Keratinocyte (primary cell): ENCODE data around the gene CIDEA. TPM values are rescaled to one million over a fixed set of nuclear protein-coding genes. Genes with fewer than 3 reads are reported as not detected.

Experiments
- DNase-seq: peaks from one replicate; pipeline ENCODE4 v3.0.0-alpha.2; 2011; ENCODE audit warnings: low read depth, missing footprints, low spot score
- FAIRE-seq: peaks from 2 replicates; lab custom pipeline; 2011; peaks lifted over from hg19 to GRCh38; lab: Jason Lieb, UNC
- H2AFZ ChIP-seq: 2 replicates; pipeline ENCODE4 v1.6.0; 2012; ENCODE audit warnings: low read length, control low read depth, inconsistent platforms; ENCODE audit not compliant: control insufficient read depth
- H3K27ac ChIP-seq: 2 replicates; pipeline ENCODE4 v1.5.1; 2011; ENCODE audit warnings: low read length; ENCODE audit not compliant: control insufficient read depth, insufficient read depth
- H3K27me3 ChIP-seq: 3 replicates; pipeline ENCODE4 v1.6.0; 2011; ENCODE audit warnings: low read length; ENCODE audit not compliant: control insufficient read depth, insufficient read depth; ENCODE audit errors: extremely low read depth
- H3K36me3 ChIP-seq, 2 experiments: 2 replicates in 1 of 2; 3 replicates in 1 of 2; pipeline ENCODE4 v1.5.1; 2011; ENCODE audit warnings: low read length in 2 of 2, mild to moderate bottlenecking in 1 of 2; ENCODE audit not compliant: control insufficient read depth in 2 of 2, insufficient read depth in 2 of 2; ENCODE audit errors: extremely low read depth in 1 of 2
- H3K4me1 ChIP-seq: 3 replicates; pipeline ENCODE4 v1.5.1; 2011; ENCODE audit warnings: low read length; ENCODE audit not compliant: control insufficient read depth, insufficient read depth; ENCODE audit errors: extremely low read depth
- H3K4me2 ChIP-seq: 3 replicates; pipeline ENCODE4 v1.6.0; 2011; ENCODE audit warnings: low read depth, low read length; ENCODE audit not compliant: control insufficient read depth, insufficient read depth; ENCODE audit errors: extremely low read depth
- H3K4me3 ChIP-seq, 3 experiments: fragments of 200-600 bp in 1 of 3; sonication (generic) in 1 of 3; 2 replicates in 2 of 3; 3 replicates in 1 of 3; pipeline ENCODE4 v1.5.1; 2011 to 2016; ENCODE audit warnings: low read length in 3 of 3, mild to moderate bottlenecking in 3 of 3, control low read depth in 2 of 3, inconsistent platforms in 1 of 3, low read depth in 1 of 3, mixed read lengths in 1 of 3, mixed run types in 1 of 3, moderate library complexity in 1 of 3; ENCODE audit not compliant: control insufficient read depth in 2 of 3, insufficient read depth in 2 of 3; ENCODE audit errors: extremely low read depth in 1 of 3
- H3K79me2 ChIP-seq: 2 replicates; pipeline ENCODE4 v1.6.0; 2012; ENCODE audit warnings: low read length; ENCODE audit not compliant: control insufficient read depth, insufficient read depth
- H3K9ac ChIP-seq: 3 replicates; pipeline ENCODE4 v1.6.0; 2011; ENCODE audit warnings: low read length; ENCODE audit not compliant: control insufficient read depth, insufficient read depth; ENCODE audit errors: extremely low read depth
- H3K9me1 ChIP-seq: 3 replicates; pipeline ENCODE4 v1.6.0; 2011; ENCODE audit warnings: low read length; ENCODE audit not compliant: control insufficient read depth, insufficient read depth; ENCODE audit errors: extremely low read depth
- H3K9me3 ChIP-seq: 2 replicates; pipeline ENCODE4 v1.5.1; 2012; ENCODE audit warnings: low read depth, low read length; ENCODE audit not compliant: control insufficient read depth
- H4K20me1 ChIP-seq: 3 replicates; pipeline ENCODE4 v1.6.0; 2011; ENCODE audit warnings: low read length; ENCODE audit not compliant: control insufficient read depth, insufficient read depth; ENCODE audit errors: extremely low read depth
- EZH2 ChIP-seq: IDR thresholded peaks from one replicate; pipeline ENCODE4 v1.6.1; 2012; ENCODE audit warnings: inconsistent platforms, mild to moderate bottlenecking, low read length, moderate library complexity
- dilution Hi-C: fragments of 300-500 bp; cut with MboI; formaldehyde crosslinking; loops from one replicate; pipeline ENCODE4 v1.7.0; 2020; ENCODE audit warnings: low sequenced_read_pairs; ENCODE audit not compliant: extremely low pct_ligation_motif_present
- polyA plus RNA-seq, 5 experiments: library from polyadenylated mRNA; depleted of rRNA in 3 of 5; stranded (reverse) in 3 of 5; stranded (forward) in 1 of 5; unstranded in 1 of 5; fragments of >200 nt; gene quantifications; 1 replicate in 1 of 5; 2 replicates in 3 of 5; 3 replicates in 1 of 5; pipeline versions ENCODE4 v1.2.1 to v1.2.3, GENCODE V29; 2011 to 2012; ENCODE audit warnings: missing spikeins in 2 of 5, low read depth in 1 of 5, low replicate concordance in 1 of 5
- TF ChIP-seq, protein P1 (sequence below), 3 experiments: IDR thresholded peaks in 1 of 3; conservative IDR thresholded peaks in 1 of 3; optimal IDR thresholded peaks in 1 of 3; 2 replicates in 2 of 3; 3 replicates in 1 of 3; pipeline versions ENCODE3 to v1.5.1; 2011; ENCODE audit warnings: low read length in 3 of 3, mild to moderate bottlenecking in 3 of 3, moderate library complexity in 2 of 3, control low read depth in 1 of 3, inconsistent platforms in 1 of 3; ENCODE audit not compliant: insufficient read depth in 2 of 3; ENCODE audit errors: extremely low read depth in 1 of 3

The CIDEA gene
- polyA plus RNA-seq, 1 donor (not counting 4 experiments of a cell fraction or from before 2014, with no cell fraction given): 1.2 TPM

DNA sequence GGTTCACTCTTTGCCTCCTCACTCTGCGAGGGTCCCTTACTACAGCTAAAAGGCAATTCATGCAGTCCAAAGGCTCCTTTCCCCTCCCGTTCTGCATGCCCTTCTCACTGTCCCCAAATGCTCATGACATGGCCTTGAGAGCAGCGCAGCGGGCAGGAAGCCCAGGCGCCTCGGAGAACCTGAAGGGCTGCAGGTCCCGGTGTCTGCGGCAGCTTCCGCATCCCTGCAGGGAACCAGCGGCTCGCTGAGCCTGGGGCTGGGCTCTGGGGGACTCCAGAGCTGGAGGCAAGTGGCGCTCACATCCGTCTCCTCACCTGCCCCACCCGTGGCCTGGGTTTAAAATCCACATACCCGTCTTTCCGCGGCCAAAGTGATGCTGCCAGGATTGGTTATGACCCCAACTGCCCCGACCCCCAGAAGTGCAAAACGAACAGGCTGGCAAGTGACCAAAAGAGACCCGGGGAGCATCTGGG lies 462 bp upstream of the CIDEA start:
- no peak for DNase-seq
- Histone ChIP-seq H3K9me3 (no peaks in the 10 kb centered on the region), H3K4me2 (peak overlapping the region; percentile 68), H3K9ac (no peak overlapping the region), H4K20me1 (no peaks in the 10 kb centered on the region), H3K9me1 (no peaks in the 10 kb centered on the region), H3K79me2 (no peaks in the 10 kb centered on the region), H3K27ac (no peak overlapping the region), H2AFZ (peak overlapping the region; percentile 46), H3K27me3 (peaks cover 36% of the 10 kb centered on the region), H3K4me3 (peak overlapping the region in 2 of 3 experiments; percentile 13 to 43), H3K36me3 (no peaks in the 10 kb centered on the region), H3K4me1 (peaks cover 53% of the 10 kb centered on the region)
- dilution Hi-C loops: no loop called here
- no peak for TF ChIP-seq EZH2
- TF ChIP-seq, protein P1, sequence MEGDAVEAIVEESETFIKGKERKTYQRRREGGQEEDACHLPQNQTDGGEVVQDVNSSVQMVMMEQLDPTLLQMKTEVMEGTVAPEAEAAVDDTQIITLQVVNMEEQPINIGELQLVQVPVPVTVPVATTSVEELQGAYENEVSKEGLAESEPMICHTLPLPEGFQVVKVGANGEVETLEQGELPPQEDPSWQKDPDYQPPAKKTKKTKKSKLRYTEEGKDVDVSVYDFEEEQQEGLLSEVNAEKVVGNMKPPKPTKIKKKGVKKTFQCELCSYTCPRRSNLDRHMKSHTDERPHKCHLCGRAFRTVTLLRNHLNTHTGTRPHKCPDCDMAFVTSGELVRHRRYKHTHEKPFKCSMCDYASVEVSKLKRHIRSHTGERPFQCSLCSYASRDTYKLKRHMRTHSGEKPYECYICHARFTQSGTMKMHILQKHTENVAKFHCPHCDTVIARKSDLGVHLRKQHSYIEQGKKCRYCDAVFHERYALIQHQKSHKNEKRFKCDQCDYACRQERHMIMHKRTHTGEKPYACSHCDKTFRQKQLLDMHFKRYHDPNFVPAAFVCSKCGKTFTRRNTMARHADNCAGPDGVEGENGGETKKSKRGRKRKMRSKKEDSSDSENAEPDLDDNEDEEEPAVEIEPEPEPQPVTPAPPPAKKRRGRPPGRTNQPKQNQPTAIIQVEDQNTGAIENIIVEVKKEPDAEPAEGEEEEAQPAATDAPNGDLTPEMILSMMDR (optimal IDR thresholded peaks at IDR 0.05 in 1 of 3, IDR thresholded peaks at IDR 0.05 in 1 of 3, conservative IDR thresholded peaks at IDR 0.05 in 1 of 3; ENCODE audit: extremely low read depth in 1 of 3, insufficient read depth in 2 of 3, low read length in 3 of 3): no peak
- no peak for FAIRE-seq

DNA sequence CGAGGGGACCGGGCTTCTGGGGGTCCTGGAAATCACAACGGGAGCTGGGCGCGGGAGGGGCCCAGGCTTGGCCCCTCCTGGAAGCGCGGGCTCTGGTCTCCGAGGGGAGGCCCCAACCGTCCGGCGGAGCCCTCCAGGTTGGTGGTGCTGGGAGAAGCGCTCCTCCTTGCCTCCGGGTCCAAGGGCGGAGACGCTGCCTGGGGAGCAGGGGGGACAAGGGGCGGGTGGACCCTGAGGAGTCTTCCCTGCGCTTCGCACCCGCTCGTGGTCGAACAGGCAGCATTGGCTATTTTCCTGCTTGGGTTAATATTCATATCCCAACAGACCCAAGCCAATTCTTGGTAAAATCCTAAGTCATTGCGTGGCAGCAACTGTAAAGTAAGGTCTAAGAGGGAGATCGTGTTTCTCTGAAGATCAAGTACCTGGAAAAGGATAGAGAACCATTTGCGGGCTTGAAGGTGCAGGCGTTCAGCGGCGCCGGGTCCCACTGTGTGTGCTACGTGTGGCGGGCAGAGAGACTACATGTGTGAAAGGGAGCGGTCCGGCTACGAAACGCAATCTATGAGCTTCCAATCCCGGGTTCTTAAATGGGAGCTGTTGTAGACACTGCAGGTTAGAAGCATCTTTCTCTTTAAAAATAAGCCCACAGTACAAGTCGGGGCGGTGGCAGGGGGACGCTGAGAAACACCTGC lies 805 bp downstream of the CIDEA start:
- no peak for FAIRE-seq
- no peak for TF ChIP-seq EZH2
- TF ChIP-seq, protein P1 (optimal IDR thresholded peaks at IDR 0.05 in 1 of 3, IDR thresholded peaks at IDR 0.05 in 1 of 3, conservative IDR thresholded peaks at IDR 0.05 in 1 of 3; ENCODE audit: extremely low read depth in 1 of 3, insufficient read depth in 2 of 3, low read length in 3 of 3): no peak
- Histone ChIP-seq H2AFZ (peak overlapping the region; percentile 41), H3K4me2 (peak overlapping the region; percentile 68), H3K9me3 (no peaks in the 10 kb centered on the region), H4K20me1 (no peaks in the 10 kb centered on the region), H3K4me1 (peaks cover 53% of the 10 kb centered on the region), H3K9me1 (no peaks in the 10 kb centered on the region), H3K36me3 (no peaks in the 10 kb centered on the region), H3K9ac (peak overlapping the region; percentile 33), H3K27ac (peak overlapping the region; percentile 41), H3K79me2 (no peaks in the 10 kb centered on the region), H3K27me3 (peaks cover 36% of the 10 kb centered on the region), H3K4me3 (peak overlapping the region; percentile 11 to 43 (median 16))
- dilution Hi-C loops: no loop called here
- no peak for DNase-seq
